ENCODE data around the gene MAST2. TPM values are rescaled to one million over a fixed set of nuclear protein-coding genes. Genes with fewer than 3 reads are reported as not detected.
"Not testable (repeated sequence)": the region's sequence is repeated elsewhere in the genome, so short reads cannot be mapped to it uniquely, and the experiment has no call there.

Gene MAST2
- total RNA-seq, 1 experiment from 2014 or later: 41.9 TPM

GRCh38 chr1:45945426-45945825, 142.0 kb downstream of the MAST2 start:
- no peak overlapping the region for H3K4me2 ChIP-seq (ENCODE audit: low read length)
- no peak overlapping the region for H3K27ac ChIP-seq (ENCODE audit: low read depth, low read length)
- no peak overlapping the region for H3K9ac ChIP-seq (ENCODE audit: low read length)
- H4K20me1 ChIP-seq (ENCODE audit: insufficient read depth): no peaks in the 10 kb centered on the region
- POLR2A ChIA-PET: no interaction called here
- no peaks in the 10 kb centered on the region for H3K36me3 ChIP-seq (ENCODE audit: control insufficient read depth in 1 of 2, insufficient read depth in 2 of 2, low read length in 2 of 2)
- ATAC-seq (no peak), DNase-seq (ENCODE audit: low read depth, low spot score) (no peak)
- intact Hi-C loops (cut with micrococcal nuclease): no loop called here
- RAD21 ChIA-PET (ENCODE audit: low non-redundant PET in 1 of 2, low total read pairs in 2 of 2, uncharacterized antibody in 2 of 2, unreplicated experiment in 2 of 2): interaction anchor here in 1 of 2 experiments (0.5 kb wide), 1 partner anchor 12 kb away, joined by 4 read pairs; no protein-coding TSS in a partner anchor
- H3K9me3 ChIP-seq (ENCODE audit: control insufficient read depth in 1 of 2, insufficient read depth in 1 of 2, low read depth in 1 of 2, low read length in 2 of 2): no peaks in the 10 kb centered on the region
- no peak overlapping the region for H3K4me3 ChIP-seq (replicated peaks in 1 of 2; ENCODE audit: low read depth in 1 of 2, low read length in 2 of 2)
- H3K79me2 ChIP-seq (ENCODE audit: insufficient read depth, low read length): peaks cover 13% of the 10 kb centered on the region; the same call in 1 of the 2 replicates
- CTCF ChIA-PET: no interaction called here
- H3K27me3 ChIP-seq (ENCODE audit: insufficient read depth, low read length): no peaks in the 10 kb centered on the region
- H2AFZ ChIP-seq (ENCODE audit: low read depth, low read length, poor library complexity, severe bottlenecking): no peak overlapping the region
- BruUV-seq (replicated peaks): no TSS peak
- no peaks in the 10 kb centered on the region for H3K9me2 ChIP-seq (ENCODE audit: insufficient read depth)
- TF ChIP-seq CEBPB (IDR thresholded peaks at IDR 0.05; ENCODE audit: low read depth) (no peak), POLR2AphosphoS5 (IDR thresholded peaks at IDR 0.05; ENCODE audit: low read depth, low read length) (no peak), EGR1 (IDR thresholded peaks at IDR 0.05; ENCODE audit: low read depth) (no peak), CTCF (IDR thresholded peaks at IDR 0.05 in 2 of 3, conservative IDR thresholded peaks at IDR 0.05 in 1 of 3; ENCODE audit: borderline replicate concordance in 1 of 3, insufficient read depth in 1 of 3, low read depth in 2 of 3, low read length in 2 of 3) (no peak), ZFX (IDR thresholded peaks at IDR 0.05) (no peak), SRF (IDR thresholded peaks at IDR 0.05; ENCODE audit: low read depth) (no peak), EZH2phosphoT487 (IDR thresholded peaks at IDR 0.05; ENCODE audit: borderline replicate concordance) (no peak), SIN3A (IDR thresholded peaks at IDR 0.05; ENCODE audit: low read depth) (no peak), MAX (IDR thresholded peaks at IDR 0.05) (no peak), POLR2A (IDR thresholded peaks at IDR 0.05; ENCODE audit: borderline replicate concordance, extremely low read depth, insufficient read depth, insufficient read length) (no peak), ZNF274 (IDR thresholded peaks at IDR 0.05; ENCODE audit: low read depth, low read length) (no peak)
- peaks cover 2 to 3% of the 10 kb centered on the region in 2 experiments; a peak in 1 of 4 replicates for H3K4me1 ChIP-seq (ENCODE audit: control insufficient read depth in 1 of 2, insufficient read depth in 2 of 2, low read length in 2 of 2)

GRCh38 chr1:45949462-45949861, 146.1 kb downstream of the MAST2 start:
- BruUV-seq (replicated peaks); CTCF ChIA-PET: not testable (repeated sequence)

More at GRCh38 chr1:45949462-45949861, 146.1 kb downstream of the MAST2 start:
- H3K4me1 ChIP-seq (ENCODE audit: control insufficient read depth in 1 of 2, insufficient read depth in 2 of 2, low read length in 2 of 2): peaks cover 8 to 17% of the 10 kb centered on the region in 2 experiments; a peak in 3 of 4 replicates
- intact Hi-C loops (cut with micrococcal nuclease); H3K36me3 ChIP-seq (ENCODE audit: control insufficient read depth in 1 of 2, insufficient read depth in 2 of 2, low read length in 2 of 2); H3K79me2 ChIP-seq (ENCODE audit: insufficient read depth, low read length); H3K9me2 ChIP-seq (ENCODE audit: insufficient read depth); H4K20me1 ChIP-seq (ENCODE audit: insufficient read depth); DNase-seq (ENCODE audit: low read depth, low spot score); H3K27ac ChIP-seq (ENCODE audit: low read depth, low read length); H3K4me3 ChIP-seq (replicated peaks in 1 of 2; ENCODE audit: low read depth in 1 of 2, low read length in 2 of 2); ATAC-seq; H3K9ac ChIP-seq (ENCODE audit: low read length); H3K4me2 ChIP-seq (ENCODE audit: low read length); H2AFZ ChIP-seq (ENCODE audit: low read depth, low read length, poor library complexity, severe bottlenecking); H3K9me3 ChIP-seq (ENCODE audit: control insufficient read depth in 1 of 2, insufficient read depth in 1 of 2, low read depth in 1 of 2, low read length in 2 of 2); H3K27me3 ChIP-seq (ENCODE audit: insufficient read depth, low read length); POLR2A ChIA-PET; RAD21 ChIA-PET (ENCODE audit: low non-redundant PET in 1 of 2, low total read pairs in 2 of 2, uncharacterized antibody in 2 of 2, unreplicated experiment in 2 of 2): not testable (repeated sequence)
